WERI-Rb-1 (cell line): ENCODE data around the gene STK32C.
A peak's percentile ranks its signal among the peaks of the same experiment; 100 is the strongest.
"Not testable (repeated sequence)": the region's sequence is repeated elsewhere in the genome, so short reads cannot be mapped to it uniquely, and the experiment has no call there.

Source experiments
- DNase-seq: peaks from one replicate; pipeline ENCODE4 v3.0.0-alpha.2; 2020
- H3K27ac ChIP-seq: fragments of 250-450 bp; sonication (Bioruptor Pico); 2 replicates; pipeline ENCODE4 v1.5.1; 2020; ENCODE audit warnings: mild to moderate bottlenecking, moderate library complexity
- H3K27me3 ChIP-seq: fragments of 250-450 bp; sonication (Bioruptor Pico); 2 replicates; pipeline ENCODE4 v1.5.1; 2021; ENCODE audit warnings: mild to moderate bottlenecking, low read depth, moderate library complexity; ENCODE audit not compliant: insufficient read depth, severe bottlenecking
- H3K36me3 ChIP-seq: fragments of 250-450 bp; sonication (Bioruptor Pico); 2 replicates; pipeline ENCODE4 v1.5.1; 2020; ENCODE audit warnings: mild to moderate bottlenecking, moderate library complexity
- H3K4me3 ChIP-seq: 2 replicates; pipeline ENCODE4 v1.5.1; 2011; ENCODE audit warnings: low read depth, mild to moderate bottlenecking, control low read depth, low read length
- H3K9me3 ChIP-seq: fragments of 250-450 bp; sonication (Bioruptor Pico); 2 replicates; pipeline ENCODE4 v1.5.1; 2021; ENCODE audit warnings: mild to moderate bottlenecking, moderate library complexity; ENCODE audit not compliant: severe bottlenecking
- TF ChIP-seq, protein P1 (sequence below): IDR thresholded peaks from 2 replicates; pipeline ENCODE4 v1.5.1; 2011; ENCODE audit warnings: low read depth, mild to moderate bottlenecking, control low read depth, inconsistent platforms, low read length

The STK32C gene

DNA sequence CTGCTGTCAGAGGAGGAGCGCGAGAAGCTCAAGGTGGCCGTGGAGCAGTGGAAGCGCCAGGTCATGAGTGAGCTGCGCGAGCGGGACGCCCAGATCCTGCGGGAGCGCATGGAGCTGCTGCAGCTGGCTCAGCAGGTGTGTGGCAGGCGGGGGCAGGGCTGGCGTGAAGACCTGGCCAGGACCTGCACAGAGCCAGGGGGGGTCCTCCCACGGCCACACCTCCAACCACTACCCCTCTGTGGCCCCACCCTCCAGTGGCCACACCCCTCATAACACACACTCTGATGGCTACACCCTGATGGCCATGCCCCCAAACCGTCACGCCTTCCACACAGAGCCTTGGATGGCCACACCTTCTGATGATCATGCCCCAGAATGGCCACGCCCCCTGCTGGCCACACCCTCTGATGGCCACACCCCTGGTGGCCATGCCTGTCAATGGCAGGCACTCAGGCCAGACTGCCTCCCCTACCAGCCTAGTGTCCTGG is 144.4 kb downstream of the STK32C start:
- Histone ChIP-seq H3K4me3 (peak overlapping the region; percentile 12), H3K27ac (no peak overlapping the region; the same call in 1 of the 2 replicates), H3K27me3 (no peaks in the 10 kb centered on the region), H3K36me3 (no peaks in the 10 kb centered on the region), H3K9me3 (no peaks in the 10 kb centered on the region)
- TF ChIP-seq, protein P1, sequence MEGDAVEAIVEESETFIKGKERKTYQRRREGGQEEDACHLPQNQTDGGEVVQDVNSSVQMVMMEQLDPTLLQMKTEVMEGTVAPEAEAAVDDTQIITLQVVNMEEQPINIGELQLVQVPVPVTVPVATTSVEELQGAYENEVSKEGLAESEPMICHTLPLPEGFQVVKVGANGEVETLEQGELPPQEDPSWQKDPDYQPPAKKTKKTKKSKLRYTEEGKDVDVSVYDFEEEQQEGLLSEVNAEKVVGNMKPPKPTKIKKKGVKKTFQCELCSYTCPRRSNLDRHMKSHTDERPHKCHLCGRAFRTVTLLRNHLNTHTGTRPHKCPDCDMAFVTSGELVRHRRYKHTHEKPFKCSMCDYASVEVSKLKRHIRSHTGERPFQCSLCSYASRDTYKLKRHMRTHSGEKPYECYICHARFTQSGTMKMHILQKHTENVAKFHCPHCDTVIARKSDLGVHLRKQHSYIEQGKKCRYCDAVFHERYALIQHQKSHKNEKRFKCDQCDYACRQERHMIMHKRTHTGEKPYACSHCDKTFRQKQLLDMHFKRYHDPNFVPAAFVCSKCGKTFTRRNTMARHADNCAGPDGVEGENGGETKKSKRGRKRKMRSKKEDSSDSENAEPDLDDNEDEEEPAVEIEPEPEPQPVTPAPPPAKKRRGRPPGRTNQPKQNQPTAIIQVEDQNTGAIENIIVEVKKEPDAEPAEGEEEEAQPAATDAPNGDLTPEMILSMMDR: peak; percentile 56
- peak; percentile 96 for DNase-seq

GRCh38 chr10:132162590-132163277 is 145.0 kb downstream of the STK32C start:
- Histone ChIP-seq H3K4me3 (peak overlapping the region; percentile 12), H3K36me3 (no peaks in the 10 kb centered on the region), H3K9me3 (no peaks in the 10 kb centered on the region), H3K27ac (no peak overlapping the region; the same call in 1 of the 2 replicates), H3K27me3 (no peaks in the 10 kb centered on the region)
- TF ChIP-seq, protein P1: no peak
- DNase-seq: no peak

DNA sequence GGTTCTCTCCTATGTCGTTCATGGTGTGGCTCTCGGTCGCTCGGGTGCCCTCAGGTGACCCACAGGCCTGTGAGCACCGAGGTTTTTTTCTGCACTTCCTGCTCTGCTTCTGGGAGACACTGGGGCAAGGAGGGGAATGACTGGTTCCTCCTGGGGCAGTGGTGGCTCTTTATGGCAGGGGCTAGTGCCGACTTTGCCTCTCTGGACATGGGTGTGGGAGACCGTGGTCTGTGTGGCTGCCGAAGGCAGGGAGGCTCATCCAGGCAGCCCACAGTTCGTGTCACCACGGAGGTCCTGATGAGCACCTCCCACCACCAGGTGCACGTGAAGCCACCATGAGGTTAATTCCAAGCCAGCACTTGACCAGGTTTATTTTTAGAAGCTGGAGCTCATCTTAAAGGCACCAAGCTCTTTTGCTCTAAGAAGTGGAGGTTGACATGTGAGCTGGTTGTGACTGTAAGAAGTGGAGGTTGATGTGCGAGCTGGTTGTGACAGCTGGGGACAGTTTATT is 145.7 kb downstream of the STK32C start:
- Histone ChIP-seq H3K4me3 (peak overlapping the region; percentile 1; the same call in 1 of the 2 replicates), H3K36me3 (no peaks in the 10 kb centered on the region), H3K9me3 (no peaks in the 10 kb centered on the region), H3K27me3 (no peaks in the 10 kb centered on the region), H3K27ac (no peak overlapping the region; the same call in 1 of the 2 replicates)
- TF ChIP-seq, protein P1: no peak
- peak; percentile 56 for DNase-seq

DNA sequence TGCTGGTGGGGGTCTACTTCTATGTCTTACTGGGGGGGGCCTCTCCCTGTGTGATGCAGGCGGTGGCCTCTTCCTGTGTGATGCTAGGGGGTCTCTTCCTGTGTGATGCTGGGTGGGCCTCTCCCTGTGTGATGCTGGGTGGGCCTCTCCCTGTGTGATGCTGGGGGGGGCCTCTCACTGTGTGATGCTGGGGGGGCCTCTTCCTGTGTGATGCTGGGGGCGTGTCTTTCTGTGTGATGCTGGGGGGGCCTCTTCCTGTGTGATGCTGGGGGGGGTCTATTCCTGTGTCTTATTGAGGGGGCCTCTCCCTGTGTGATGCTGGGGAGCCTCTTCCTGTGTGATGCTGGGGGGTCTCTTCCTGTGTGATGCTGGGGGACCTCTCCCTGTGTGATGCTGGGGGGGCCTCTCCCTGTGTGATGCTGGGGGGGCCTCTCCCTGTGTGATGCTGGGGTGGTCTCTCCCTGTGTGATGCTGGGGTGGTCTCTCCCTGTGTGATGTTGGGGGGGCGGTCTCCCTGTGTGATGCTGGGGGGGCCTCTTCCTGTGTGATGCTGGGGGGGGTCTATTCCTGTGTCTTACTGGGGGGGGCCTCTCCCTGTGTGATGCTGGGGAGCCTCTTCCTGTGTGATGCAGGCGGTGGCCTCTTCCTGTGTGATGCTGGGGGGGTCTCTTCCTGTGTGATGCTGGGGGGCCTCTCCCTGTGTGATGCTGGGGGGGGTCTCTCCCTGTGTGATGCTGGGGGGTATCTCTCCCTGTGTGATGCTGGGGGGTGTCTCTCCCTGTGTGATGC is 146.7 kb downstream of the STK32C start:
- not testable (repeated sequence) for H3K27ac ChIP-seq, H3K27me3 ChIP-seq, H3K9me3 ChIP-seq, DNase-seq, H3K4me3 ChIP-seq, H3K36me3 ChIP-seq

- not testable (repeated sequence) for H3K4me3 ChIP-seq, H3K36me3 ChIP-seq, H3K27me3 ChIP-seq, H3K27ac ChIP-seq, DNase-seq, H3K9me3 ChIP-seq
Observed at GRCh38 chr10:132160231-132160630, 147.5 kb downstream of the STK32C start.

- H3K4me3 ChIP-seq, H3K27me3 ChIP-seq, H3K36me3 ChIP-seq, DNase-seq, H3K27ac ChIP-seq, H3K9me3 ChIP-seq: not testable (repeated sequence)
Observed at GRCh38 chr10:132159302-132160230, 148.2 kb downstream of the STK32C start.
